HEK293T (cell line): ENCODE data around the gene HIF3A.
"Not testable (repeated sequence)": the region's sequence is repeated elsewhere in the genome, so short reads cannot be mapped to it uniquely, and the experiment has no call there.

Experiments
- CTCF ChIA-PET: fragments of 350-600 bp; formaldehyde crosslinking; extraction: SDS; loops from one replicate; lab custom pipeline; 2021; ENCODE audit warnings: antibody characterized with exemption, inconsistent platforms; lab: Yijun Ruan, JAX
- POLR2A ChIA-PET: fragments of 350-600 bp; formaldehyde crosslinking; extraction: SDS; loops from one replicate; lab custom pipeline; 2020; ENCODE audit warnings: antibody characterized with exemption, inconsistent platforms; lab: Yijun Ruan, JAX
- DNase-seq: peaks from one replicate; pipeline ENCODE4 v3.0.0; 2012; ENCODE audit warnings: mixed read lengths; ENCODE audit errors: extremely low spot score
- ARNT ChIP-seq: fragments of 450-650 bp; IDR thresholded peaks from 2 replicates; pipeline ENCODE4 v1.6.1; 2017; ENCODE audit warnings: mild to moderate bottlenecking
- BHLHE40 ChIP-seq: fragments of 450-650 bp; IDR thresholded peaks from 2 replicates; pipeline ENCODE4 v1.6.1; 2016; ENCODE audit warnings: mild to moderate bottlenecking, moderate library complexity, borderline replicate concordance
- CTBP1 ChIP-seq: fragments of 450-650 bp; IDR thresholded peaks from 2 replicates; pipeline ENCODE4 v1.6.1; 2016; ENCODE audit warnings: borderline replicate concordance
- ELF4 ChIP-seq: fragments of 450-650 bp; IDR thresholded peaks from 2 replicates; pipeline ENCODE4 v1.6.1; 2017; ENCODE audit warnings: antibody characterized with exemption
- FOXA1 ChIP-seq: fragments of 450-650 bp; IDR thresholded peaks from 2 replicates; pipeline ENCODE4 v1.6.1; 2016; ENCODE audit warnings: mild to moderate bottlenecking
- FOXK2 ChIP-seq: fragments of 450-650 bp; IDR thresholded peaks from 2 replicates; pipeline ENCODE4 v1.6.1; 2016; ENCODE audit warnings: mild to moderate bottlenecking
- FOXM1 ChIP-seq: fragments of 450-650 bp; IDR thresholded peaks from 2 replicates; pipeline ENCODE4 v1.6.1; 2017; ENCODE audit warnings: mild to moderate bottlenecking, borderline replicate concordance
- HDGF ChIP-seq: fragments of 450-650 bp; IDR thresholded peaks from 2 replicates; pipeline ENCODE4 v1.6.1; 2017; ENCODE audit warnings: antibody characterized with exemption, borderline replicate concordance
- L3MBTL2 ChIP-seq: fragments of 450-650 bp; conservative IDR thresholded peaks from 2 replicates; pipeline ENCODE4 v1.6.1; 2016; ENCODE audit warnings: mild to moderate bottlenecking
- LEF1 ChIP-seq: fragments of 450-650 bp; IDR thresholded peaks from 2 replicates; pipeline ENCODE4 v1.6.1; 2017; ENCODE audit warnings: mild to moderate bottlenecking, borderline replicate concordance
- NFRKB ChIP-seq: fragments of 450-650 bp; IDR thresholded peaks from 2 replicates; pipeline ENCODE4 v1.6.1; 2016; ENCODE audit warnings: mild to moderate bottlenecking, moderate library complexity
- SP1 ChIP-seq: fragments of 450-650 bp; IDR thresholded peaks from 2 replicates; pipeline ENCODE4 v1.6.1; 2017
- SUZ12 ChIP-seq: fragments of 450-650 bp; IDR thresholded peaks from 2 replicates; pipeline ENCODE4 v1.6.1; 2016; ENCODE audit warnings: mild to moderate bottlenecking
- TARDBP ChIP-seq: fragments of 450-650 bp; IDR thresholded peaks from 2 replicates; pipeline ENCODE4 v1.6.1; 2016
- ZNF384 ChIP-seq: fragments of 450-650 bp; IDR thresholded peaks from 2 replicates; pipeline ENCODE4 v1.6.1; 2016
- TF ChIP-seq, protein P1 (sequence below): fragments of 450-650 bp; IDR thresholded peaks from 2 replicates; pipeline ENCODE4 v1.6.1; 2016

HIF3A gene

GRCh38 chr19:46309056-46309455 lies 12.2 kb downstream of the HIF3A start:
- no peak for DNase-seq
- POLR2A ChIA-PET = no interaction called here
- no peak for TF ChIP-seq SP1
- TF ChIP-seq TARDBP = no peak
- no peak for TF ChIP-seq L3MBTL2
- TF ChIP-seq FOXK2 = no peak
- CTCF ChIA-PET = no interaction called here

GRCh38 chr19:46311444-46311843 lies 14.6 kb downstream of the HIF3A start:
- no peak for DNase-seq
- CTCF ChIA-PET = no interaction called here
- no peak for TF ChIP-seq CTBP1
- no peak for TF ChIP-seq NFRKB
- TF ChIP-seq SUZ12 = no peak
- TF ChIP-seq L3MBTL2 = no peak
- no peak for TF ChIP-seq FOXK2
- TF ChIP-seq ZNF384 = no peak
- TF ChIP-seq SP1 = no peak
- TF ChIP-seq FOXA1 = no peak
- no peak for TF ChIP-seq BHLHE40
- POLR2A ChIA-PET = no interaction called here

- POLR2A ChIA-PET, CTCF ChIA-PET, DNase-seq: not testable (repeated sequence)
Measured at GRCh38 chr19:46313540-46314469, 17.0 kb downstream of the HIF3A start.

- TF ChIP-seq FOXM1 (no peak), SP1 (no peak), ARNT (no peak), FOXA1 (no peak), NFRKB (no peak), SUZ12 (no peak), L3MBTL2 (no peak), ELF4 (no peak), FOXK2 (no peak), TARDBP (no peak)
- TF ChIP-seq, protein P1, sequence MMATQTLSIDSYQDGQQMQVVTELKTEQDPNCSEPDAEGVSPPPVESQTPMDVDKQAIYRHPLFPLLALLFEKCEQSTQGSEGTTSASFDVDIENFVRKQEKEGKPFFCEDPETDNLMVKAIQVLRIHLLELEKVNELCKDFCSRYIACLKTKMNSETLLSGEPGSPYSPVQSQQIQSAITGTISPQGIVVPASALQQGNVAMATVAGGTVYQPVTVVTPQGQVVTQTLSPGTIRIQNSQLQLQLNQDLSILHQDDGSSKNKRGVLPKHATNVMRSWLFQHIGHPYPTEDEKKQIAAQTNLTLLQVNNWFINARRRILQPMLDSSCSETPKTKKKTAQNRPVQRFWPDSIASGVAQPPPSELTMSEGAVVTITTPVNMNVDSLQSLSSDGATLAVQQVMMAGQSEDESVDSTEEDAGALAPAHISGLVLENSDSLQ = no peak
- DNase-seq = no peak
- POLR2A ChIA-PET = no interaction called here
- CTCF ChIA-PET = no interaction called here
Measured at GRCh38 chr19:46317339-46317738, 20.5 kb downstream of the HIF3A start.

- ChIA-PET CTCF (no interaction called here), POLR2A (no interaction called here)
- no peak for DNase-seq
- TF ChIP-seq FOXM1 = no peak
- TF ChIP-seq L3MBTL2 = no peak
- TF ChIP-seq FOXA1 = no peak
- TF ChIP-seq LEF1 = no peak
- no peak for TF ChIP-seq SUZ12
- no peak for TF ChIP-seq HDGF
- no peak for TF ChIP-seq BHLHE40
- no peak for TF ChIP-seq ARNT
- no peak for TF ChIP-seq ELF4
- TF ChIP-seq ZNF384 = no peak
- no peak for TF ChIP-seq CTBP1
- no peak for TF ChIP-seq TARDBP
- TF ChIP-seq SP1 = no peak
- TF ChIP-seq FOXK2 = no peak
- TF ChIP-seq, protein P1 = no peak
- TF ChIP-seq NFRKB = no peak
Measured at GRCh38 chr19:46319613-46320012, 22.8 kb downstream of the HIF3A start.

DNA sequence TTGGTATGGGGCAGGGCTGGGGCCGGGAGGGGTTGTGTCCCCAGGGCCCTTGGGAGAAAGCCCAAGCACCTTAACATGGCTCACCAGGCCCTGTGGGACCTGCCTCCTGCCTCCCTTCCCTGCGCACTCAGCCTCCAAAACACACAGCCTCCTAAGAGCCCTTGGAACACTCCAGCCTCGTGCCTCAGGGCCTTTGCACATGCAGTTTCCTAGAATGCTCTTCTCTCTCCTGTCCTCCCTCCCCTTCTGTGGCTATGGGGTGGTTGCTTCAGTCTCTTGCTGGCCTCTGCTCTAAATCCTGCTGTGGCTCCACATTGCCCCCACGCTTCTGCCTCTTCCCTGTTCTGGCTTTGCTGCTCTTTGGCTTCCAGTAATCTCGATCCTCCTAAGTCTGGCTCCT lies 23.7 kb downstream of the HIF3A start:
- POLR2A ChIA-PET = interaction anchor here (0.6 kb wide), 1 partner anchor 280 kb away, joined by 3 read pairs; the partner anchor contains the start of gene CALM3
- TF ChIP-seq ARNT (no peak), BHLHE40 (no peak), SUZ12 (no peak)
- CTCF ChIA-PET = no interaction called here

DNA sequence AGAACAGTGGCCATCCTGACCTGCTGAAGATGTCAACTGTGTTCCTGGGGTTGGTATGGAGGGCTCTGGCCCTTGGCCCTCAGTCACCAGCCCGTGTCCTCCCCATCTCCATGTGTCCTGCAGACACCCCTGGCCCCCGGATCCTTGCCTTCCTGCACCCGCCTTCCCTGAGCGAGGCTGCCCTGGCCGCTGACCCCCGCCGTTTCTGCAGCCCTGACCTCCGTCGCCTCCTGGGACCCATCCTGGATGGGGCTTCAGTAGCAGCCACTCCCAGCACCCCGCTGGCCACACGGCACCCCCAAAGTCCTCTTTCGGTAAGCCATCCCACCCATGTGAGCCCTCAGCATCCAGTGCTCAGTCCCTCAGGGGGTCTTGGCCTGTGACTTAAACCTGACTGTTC lies 24.8 kb downstream of the HIF3A start:
- ChIA-PET POLR2A (no interaction called here), CTCF (no interaction called here)
- no peak for DNase-seq
- TF ChIP-seq BHLHE40 (no peak), NFRKB (no peak), SUZ12 (no peak), CTBP1 (no peak), TARDBP (no peak), HDGF (no peak), ELF4 (no peak), FOXA1 (no peak), LEF1 (no peak), FOXM1 (no peak), L3MBTL2 (no peak), FOXK2 (no peak)

More for the DNA sequence above, 23.7 kb downstream of the HIF3A start:
- no peak for DNase-seq

- CTCF ChIA-PET, DNase-seq, POLR2A ChIA-PET: not testable (repeated sequence)
Measured at GRCh38 chr19:46323227-46323626, 26.4 kb downstream of the HIF3A start.
